Lower leg skin (tissue), 3 donors: Measurements from ENCODE around the gene BBS1.

ENCODE experiments used
- CTCF ChIP-seq, 3 donors: fragments of 450-650 bp; IDR thresholded peaks; one replicate each; pipeline ENCODE4 v1.5.1; 2016; ENCODE audit warnings: antibody characterized with exemption in 3 of 3, mild to moderate bottlenecking in 3 of 3, moderate library complexity in 2 of 3
- POLR2A ChIP-seq, 2 donors: fragments of 450-650 bp; IDR thresholded peaks; one replicate each; pipeline ENCODE4 v1.6.1; 2016 to 2017; ENCODE audit warnings: antibody characterized with exemption in 2 of 2, mild to moderate bottlenecking in 1 of 2, moderate library complexity in 1 of 2

- no peak for TF ChIP-seq CTCF (IDR thresholded peaks at IDR 0.05)
- no peak for TF ChIP-seq POLR2A (IDR thresholded peaks at IDR 0.05)
Observed at GRCh38 chr11:66494458-66494857, 16.0 kb upstream of the BBS1 start.
